ENCODE measurements around the gene UNC80. TPM values are rescaled to one million over a fixed set of nuclear protein-coding genes. Genes with fewer than 3 reads are reported as not detected.
A peak's percentile ranks its signal among the peaks of the same experiment; 100 is the strongest.

The UNC80 gene
- polyA plus RNA-seq, 1 donor from 2014 or later = 10.4 TPM

DNA sequence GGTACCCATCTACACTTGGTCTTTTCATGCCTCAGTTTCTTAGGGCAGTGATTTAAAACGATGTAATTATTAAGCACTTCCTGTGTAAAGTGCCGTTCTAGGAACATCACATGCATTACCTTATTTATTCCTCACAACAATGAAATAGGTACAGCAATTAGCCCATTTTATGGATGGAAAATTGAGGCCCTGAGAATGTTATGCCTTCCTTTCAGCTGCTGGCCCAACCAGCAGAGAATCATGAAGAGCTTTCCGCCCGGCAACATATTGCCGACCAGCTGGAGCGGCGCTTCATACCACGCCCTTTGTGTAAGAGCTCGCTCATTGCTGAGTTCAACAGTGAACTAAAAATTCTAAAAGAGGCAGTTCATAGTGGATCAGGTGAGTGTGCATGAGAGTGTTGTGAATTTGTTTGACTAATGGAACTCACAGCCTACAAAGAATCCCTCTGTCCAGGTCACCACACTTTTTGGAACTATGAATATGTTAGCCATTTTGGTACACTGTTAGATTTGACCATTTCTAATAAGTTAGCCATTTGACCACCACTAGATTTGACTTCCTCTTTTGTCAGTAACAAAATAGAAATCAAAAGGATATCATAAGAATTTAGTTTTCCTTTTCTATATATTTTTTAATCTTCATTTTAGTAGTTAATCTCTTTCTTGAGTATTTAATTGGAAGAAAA lies 205.2 kb downstream of the UNC80 start:
- Histone ChIP-seq H3K36me3 (ENCODE audit: insufficient read depth, low read length) (no peaks in the 10 kb centered on the region), H3K9me2 (ENCODE audit: insufficient read depth, low read length) (no peaks in the 10 kb centered on the region), H2AFZ (ENCODE audit: low read depth, low read length) (no peak overlapping the region), H3K4me2 (ENCODE audit: low read length) (no peak overlapping the region), H3K27ac (ENCODE audit: low read length) (no peak overlapping the region), H3K27me3 (ENCODE audit: insufficient read depth, low read depth, low read length) (no peaks in the 10 kb centered on the region), H3K9ac (ENCODE audit: low read length) (no peak overlapping the region), H3K4me3 (ENCODE audit: low read length) (no peak overlapping the region), H3K79me2 (replicated peaks; ENCODE audit: insufficient read depth, low read length) (no peaks in the 10 kb centered on the region), H4K20me1 (ENCODE audit: insufficient read depth) (no peaks in the 10 kb centered on the region), H3K9me3 (ENCODE audit: low read length) (no peaks in the 10 kb centered on the region), H3F3A (ENCODE audit: insufficient read depth, low read length, poor library complexity, severe bottlenecking) (no peaks in the 10 kb centered on the region)
- TF ChIP-seq POLR2AphosphoS5 (IDR thresholded peaks at IDR 0.05) (no peak), MXI1 (conservative IDR thresholded peaks at IDR 0.05; ENCODE audit: poor library complexity, severe bottlenecking) (no peak), RAD21 (conservative IDR thresholded peaks at IDR 0.05) (no peak), SMC3 (conservative IDR thresholded peaks at IDR 0.05; ENCODE audit: poor library complexity) (no peak), TAF1 (IDR thresholded peaks at IDR 0.05; ENCODE audit: low read depth) (no peak), EP300 (conservative IDR thresholded peaks at IDR 0.05; ENCODE audit: poor library complexity, severe bottlenecking) (no peak), EZH2 (IDR thresholded peaks at IDR 0.05; ENCODE audit: borderline replicate concordance, insufficient read depth, low read length, poor library complexity, severe bottlenecking) (no peak)
- TF ChIP-seq, protein P1, sequence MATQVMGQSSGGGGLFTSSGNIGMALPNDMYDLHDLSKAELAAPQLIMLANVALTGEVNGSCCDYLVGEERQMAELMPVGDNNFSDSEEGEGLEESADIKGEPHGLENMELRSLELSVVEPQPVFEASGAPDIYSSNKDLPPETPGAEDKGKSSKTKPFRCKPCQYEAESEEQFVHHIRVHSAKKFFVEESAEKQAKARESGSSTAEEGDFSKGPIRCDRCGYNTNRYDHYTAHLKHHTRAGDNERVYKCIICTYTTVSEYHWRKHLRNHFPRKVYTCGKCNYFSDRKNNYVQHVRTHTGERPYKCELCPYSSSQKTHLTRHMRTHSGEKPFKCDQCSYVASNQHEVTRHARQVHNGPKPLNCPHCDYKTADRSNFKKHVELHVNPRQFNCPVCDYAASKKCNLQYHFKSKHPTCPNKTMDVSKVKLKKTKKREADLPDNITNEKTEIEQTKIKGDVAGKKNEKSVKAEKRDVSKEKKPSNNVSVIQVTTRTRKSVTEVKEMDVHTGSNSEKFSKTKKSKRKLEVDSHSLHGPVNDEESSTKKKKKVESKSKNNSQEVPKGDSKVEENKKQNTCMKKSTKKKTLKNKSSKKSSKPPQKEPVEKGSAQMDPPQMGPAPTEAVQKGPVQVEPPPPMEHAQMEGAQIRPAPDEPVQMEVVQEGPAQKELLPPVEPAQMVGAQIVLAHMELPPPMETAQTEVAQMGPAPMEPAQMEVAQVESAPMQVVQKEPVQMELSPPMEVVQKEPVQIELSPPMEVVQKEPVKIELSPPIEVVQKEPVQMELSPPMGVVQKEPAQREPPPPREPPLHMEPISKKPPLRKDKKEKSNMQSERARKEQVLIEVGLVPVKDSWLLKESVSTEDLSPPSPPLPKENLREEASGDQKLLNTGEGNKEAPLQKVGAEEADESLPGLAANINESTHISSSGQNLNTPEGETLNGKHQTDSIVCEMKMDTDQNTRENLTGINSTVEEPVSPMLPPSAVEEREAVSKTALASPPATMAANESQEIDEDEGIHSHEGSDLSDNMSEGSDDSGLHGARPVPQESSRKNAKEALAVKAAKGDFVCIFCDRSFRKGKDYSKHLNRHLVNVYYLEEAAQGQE (IDR thresholded peaks at IDR 0.05; ENCODE audit: borderline replicate concordance) = no peak
- TF ChIP-seq, protein P2, sequence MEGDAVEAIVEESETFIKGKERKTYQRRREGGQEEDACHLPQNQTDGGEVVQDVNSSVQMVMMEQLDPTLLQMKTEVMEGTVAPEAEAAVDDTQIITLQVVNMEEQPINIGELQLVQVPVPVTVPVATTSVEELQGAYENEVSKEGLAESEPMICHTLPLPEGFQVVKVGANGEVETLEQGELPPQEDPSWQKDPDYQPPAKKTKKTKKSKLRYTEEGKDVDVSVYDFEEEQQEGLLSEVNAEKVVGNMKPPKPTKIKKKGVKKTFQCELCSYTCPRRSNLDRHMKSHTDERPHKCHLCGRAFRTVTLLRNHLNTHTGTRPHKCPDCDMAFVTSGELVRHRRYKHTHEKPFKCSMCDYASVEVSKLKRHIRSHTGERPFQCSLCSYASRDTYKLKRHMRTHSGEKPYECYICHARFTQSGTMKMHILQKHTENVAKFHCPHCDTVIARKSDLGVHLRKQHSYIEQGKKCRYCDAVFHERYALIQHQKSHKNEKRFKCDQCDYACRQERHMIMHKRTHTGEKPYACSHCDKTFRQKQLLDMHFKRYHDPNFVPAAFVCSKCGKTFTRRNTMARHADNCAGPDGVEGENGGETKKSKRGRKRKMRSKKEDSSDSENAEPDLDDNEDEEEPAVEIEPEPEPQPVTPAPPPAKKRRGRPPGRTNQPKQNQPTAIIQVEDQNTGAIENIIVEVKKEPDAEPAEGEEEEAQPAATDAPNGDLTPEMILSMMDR (IDR thresholded peaks at IDR 0.05; ENCODE audit: poor library complexity, severe bottlenecking) = no peak

DNA sequence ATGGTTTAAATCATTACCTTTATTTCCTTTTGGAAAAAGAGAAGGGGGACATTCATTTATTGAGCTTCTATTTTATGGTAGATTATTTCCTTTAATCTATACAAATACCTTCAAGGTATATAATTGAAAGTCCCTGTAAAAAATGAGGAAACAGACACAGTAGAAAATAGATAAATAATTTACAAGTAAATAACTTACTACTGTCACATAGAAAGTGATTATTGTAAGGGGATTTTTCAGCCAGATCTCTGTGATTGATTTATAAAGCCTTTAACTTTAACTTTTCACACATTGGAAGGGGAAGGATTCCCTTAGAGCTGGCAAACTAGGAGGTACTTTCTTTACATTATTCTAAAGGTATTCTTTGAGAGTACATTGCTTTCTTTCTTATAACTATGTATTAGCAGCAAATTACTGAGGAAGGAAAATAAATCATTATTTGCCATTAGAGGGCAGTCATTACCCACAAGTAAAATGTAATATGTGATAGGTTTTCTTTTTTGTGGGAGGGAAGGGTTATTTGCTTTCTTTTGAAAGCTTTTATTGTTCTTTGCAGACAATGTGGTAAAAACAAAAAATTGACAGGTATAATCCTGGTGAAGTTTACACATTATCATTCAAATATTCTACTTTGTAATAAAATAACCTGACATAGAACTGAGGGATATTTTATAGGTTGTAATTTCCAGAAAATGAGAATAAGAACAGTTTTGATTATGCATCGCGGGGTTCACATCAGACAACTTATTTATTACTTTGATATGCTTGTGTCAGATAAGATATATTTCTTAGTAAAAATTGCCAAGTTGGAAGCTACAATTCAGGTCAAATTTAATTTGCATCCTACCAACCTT lies 206.0 kb downstream of the UNC80 start:
- Histone ChIP-seq H3K9me3 (ENCODE audit: low read length) (no peaks in the 10 kb centered on the region), H3K9ac (ENCODE audit: low read length) (no peak overlapping the region), H3K27me3 (ENCODE audit: insufficient read depth, low read depth, low read length) (no peaks in the 10 kb centered on the region), H3K4me2 (ENCODE audit: low read length) (no peak overlapping the region), H3K9me2 (ENCODE audit: insufficient read depth, low read length) (no peaks in the 10 kb centered on the region), H3K4me3 (ENCODE audit: low read length) (no peak overlapping the region), H3K27ac (ENCODE audit: low read length) (no peak overlapping the region), H3K79me2 (replicated peaks; ENCODE audit: insufficient read depth, low read length) (no peaks in the 10 kb centered on the region), H3K36me3 (ENCODE audit: insufficient read depth, low read length) (no peaks in the 10 kb centered on the region), H4K20me1 (ENCODE audit: insufficient read depth) (no peaks in the 10 kb centered on the region), H3F3A (ENCODE audit: insufficient read depth, low read length, poor library complexity, severe bottlenecking) (no peaks in the 10 kb centered on the region), H2AFZ (ENCODE audit: low read depth, low read length) (no peak overlapping the region)
- peak; percentile 78 for TF ChIP-seq RAD21 (conservative IDR thresholded peaks at IDR 0.05)
- TF ChIP-seq SMC3 (conservative IDR thresholded peaks at IDR 0.05; ENCODE audit: poor library complexity) = peak; percentile 80
- no peak for TF ChIP-seq MXI1 (conservative IDR thresholded peaks at IDR 0.05; ENCODE audit: poor library complexity, severe bottlenecking)
- TF ChIP-seq, protein P2 (IDR thresholded peaks at IDR 0.05; ENCODE audit: poor library complexity, severe bottlenecking) = peak; percentile 70
- no peak for TF ChIP-seq EP300 (conservative IDR thresholded peaks at IDR 0.05; ENCODE audit: poor library complexity, severe bottlenecking)
- no peak for TF ChIP-seq POLR2AphosphoS5 (IDR thresholded peaks at IDR 0.05)
- no peak for TF ChIP-seq TAF1 (IDR thresholded peaks at IDR 0.05; ENCODE audit: low read depth)
- TF ChIP-seq EZH2 (IDR thresholded peaks at IDR 0.05; ENCODE audit: borderline replicate concordance, insufficient read depth, low read length, poor library complexity, severe bottlenecking) = no peak
- TF ChIP-seq, protein P1 (IDR thresholded peaks at IDR 0.05; ENCODE audit: borderline replicate concordance) = no peak
